Vagina (tissue), 2 donors: ENCODE data around the gene THADA. TPM values are rescaled to one million over a fixed set of nuclear protein-coding genes. Genes with fewer than 3 reads are reported as not detected.

Experiments
- DNase-seq, 2 donors: peaks; one replicate each; pipeline ENCODE4 v3.0.0-alpha.2; 2017; ENCODE audit errors: extremely low spot score in 2 of 2
- H3K27ac ChIP-seq: fragments of 200-600 bp; sonication (generic); one replicate; pipeline ENCODE4 v1.5.1; 2019
- H3K27me3 ChIP-seq: fragments of 200-600 bp; sonication (generic); one replicate; pipeline ENCODE4 v1.5.1; 2019
- H3K36me3 ChIP-seq, 2 donors: fragments of 200-600 bp; sonication (generic); one replicate each; pipeline ENCODE4 v1.5.1; 2017 to 2019
- H3K4me1 ChIP-seq: fragments of 200-600 bp; sonication (generic); one replicate; pipeline ENCODE4 v1.5.1; 2019
- H3K4me3 ChIP-seq, 2 donors: fragments of 200-600 bp; sonication (generic); 1 replicate in 1 of 2; 2 replicates in 1 of 2; pipeline ENCODE4 v1.5.1; 2016 to 2019
- H3K9me3 ChIP-seq: fragments of 200-600 bp; sonication (generic); one replicate; pipeline ENCODE4 v1.5.1; 2019
- POLR2A ChIP-seq, 2 donors: fragments of 450-650 bp; IDR thresholded peaks; one replicate each; pipeline ENCODE4 v1.6.1; 2017; ENCODE audit warnings: antibody characterized with exemption in 2 of 2, mild to moderate bottlenecking in 2 of 2, moderate library complexity in 2 of 2
- POLR2AphosphoS5 ChIP-seq, 2 donors: sonication (generic); formaldehyde crosslinking; IDR thresholded peaks; one replicate each; pipeline ENCODE4 v1.9.0; 2017; ENCODE audit warnings: antibody characterized with exemption in 2 of 2, mild to moderate bottlenecking in 2 of 2, low read depth in 1 of 2; ENCODE audit not compliant: insufficient read depth in 1 of 2
- intact Hi-C: fragments of 100-400 bp; cut with DNase I; formaldehyde crosslinking; loops from one replicate; pipeline ENCODE4 v1.15.1; 2023
- total RNA-seq: library from RNA; depleted of rRNA; stranded (reverse); fragments of >200 nt; gene quantifications from one replicate; pipeline ENCODE4 v1.2.3, GENCODE V29; 2016
- TF ChIP-seq, protein P1 (sequence below), 3 experiments: fragments of 450-650 bp in 2 of 3; fragments of 200-600 bp in 1 of 3; sonication (generic) in 1 of 3; IDR thresholded peaks; one replicate each; pipeline ENCODE4 v1.5.1; 2017 to 2019; ENCODE audit warnings: antibody characterized with exemption in 3 of 3, mild to moderate bottlenecking in 2 of 3, moderate library complexity in 2 of 3

THADA gene
- total RNA-seq, 1 donor from 2014 or later = 32.2 TPM

DNA sequence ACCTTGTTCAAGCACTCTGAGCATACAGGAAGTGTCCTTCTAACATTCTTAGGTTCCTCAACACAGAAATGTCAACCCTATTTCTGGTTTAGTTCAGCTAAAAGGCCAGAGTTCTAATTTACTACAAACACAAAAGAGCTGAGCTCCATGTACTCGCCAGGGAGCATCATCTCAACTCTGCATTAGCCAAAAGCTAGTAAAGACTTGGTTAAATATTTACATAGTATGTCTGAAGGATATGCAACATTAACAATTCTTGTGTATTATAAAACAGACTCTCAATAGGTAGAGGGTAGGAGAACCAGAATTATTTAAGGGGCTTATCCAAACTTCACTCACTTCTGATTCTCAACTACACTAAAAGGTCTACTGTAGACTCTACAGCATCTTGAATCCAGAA lies 154.6 kb downstream of the THADA start:
- intact Hi-C loops = no loop called here
- TF ChIP-seq, protein P1, sequence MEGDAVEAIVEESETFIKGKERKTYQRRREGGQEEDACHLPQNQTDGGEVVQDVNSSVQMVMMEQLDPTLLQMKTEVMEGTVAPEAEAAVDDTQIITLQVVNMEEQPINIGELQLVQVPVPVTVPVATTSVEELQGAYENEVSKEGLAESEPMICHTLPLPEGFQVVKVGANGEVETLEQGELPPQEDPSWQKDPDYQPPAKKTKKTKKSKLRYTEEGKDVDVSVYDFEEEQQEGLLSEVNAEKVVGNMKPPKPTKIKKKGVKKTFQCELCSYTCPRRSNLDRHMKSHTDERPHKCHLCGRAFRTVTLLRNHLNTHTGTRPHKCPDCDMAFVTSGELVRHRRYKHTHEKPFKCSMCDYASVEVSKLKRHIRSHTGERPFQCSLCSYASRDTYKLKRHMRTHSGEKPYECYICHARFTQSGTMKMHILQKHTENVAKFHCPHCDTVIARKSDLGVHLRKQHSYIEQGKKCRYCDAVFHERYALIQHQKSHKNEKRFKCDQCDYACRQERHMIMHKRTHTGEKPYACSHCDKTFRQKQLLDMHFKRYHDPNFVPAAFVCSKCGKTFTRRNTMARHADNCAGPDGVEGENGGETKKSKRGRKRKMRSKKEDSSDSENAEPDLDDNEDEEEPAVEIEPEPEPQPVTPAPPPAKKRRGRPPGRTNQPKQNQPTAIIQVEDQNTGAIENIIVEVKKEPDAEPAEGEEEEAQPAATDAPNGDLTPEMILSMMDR (IDR thresholded peaks at IDR 0.05) = no peak
- no peak overlapping the region for H3K4me3 ChIP-seq

DNA sequence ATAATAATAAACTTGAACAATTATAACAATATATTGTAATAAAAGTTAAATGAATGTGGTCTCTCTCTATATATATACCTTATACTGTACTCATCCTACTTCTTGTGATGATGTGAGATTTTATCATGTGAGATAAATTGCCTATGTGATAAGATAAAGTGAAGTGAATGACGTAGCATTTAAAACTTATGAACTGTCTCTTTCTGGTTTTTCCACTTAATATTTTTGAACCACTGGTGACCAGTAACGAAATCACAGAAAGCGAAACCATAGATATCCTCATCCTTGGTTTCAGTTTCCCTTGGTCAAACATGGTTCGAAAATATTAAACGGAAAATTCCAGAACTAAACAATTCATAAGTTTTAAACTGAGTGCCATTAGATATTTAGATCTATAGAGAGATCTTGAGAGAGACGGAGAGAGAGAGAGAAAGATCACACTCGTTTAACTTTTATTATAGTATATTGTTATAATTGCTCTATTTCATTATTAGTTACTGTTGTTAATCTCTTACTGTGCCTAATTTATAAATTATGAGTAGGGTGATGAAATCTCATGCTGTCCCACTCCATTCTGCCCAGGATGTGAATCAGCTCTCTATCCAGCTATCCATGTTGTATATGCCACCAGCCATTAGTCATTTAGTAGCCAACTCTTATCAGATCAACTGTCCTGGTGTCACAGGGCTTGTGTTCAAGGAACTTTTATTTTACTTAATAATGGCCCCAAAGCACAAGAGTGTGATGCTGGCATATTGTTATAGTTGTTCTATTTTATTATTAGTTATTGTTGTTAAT lies 156.8 kb downstream of the THADA start:
- Histone ChIP-seq H3K4me1 (peaks cover 11% of the 10 kb centered on the region), H3K27ac (no peak overlapping the region), H3K27me3 (no peaks in the 10 kb centered on the region), H3K9me3 (no peaks in the 10 kb centered on the region), H3K4me3 (no peak overlapping the region), H3K36me3 (no peaks in the 10 kb centered on the region)
- intact Hi-C loops = no loop called here
- TF ChIP-seq, protein P1 (IDR thresholded peaks at IDR 0.05) = no peak
- TF ChIP-seq POLR2AphosphoS5 (IDR thresholded peaks at IDR 0.05; ENCODE audit: insufficient read depth in 1 of 2, low read depth in 1 of 2) (no peak), POLR2A (IDR thresholded peaks at IDR 0.05) (no peak)
- no peak for DNase-seq

More for the DNA sequence above, 154.6 kb downstream of the THADA start:
- no peak for DNase-seq
- Histone ChIP-seq H3K4me1 (peaks cover 27% of the 10 kb centered on the region), H3K9me3 (no peaks in the 10 kb centered on the region), H3K36me3 (no peaks in the 10 kb centered on the region), H3K27ac (no peak overlapping the region), H3K27me3 (no peaks in the 10 kb centered on the region)

DNA sequence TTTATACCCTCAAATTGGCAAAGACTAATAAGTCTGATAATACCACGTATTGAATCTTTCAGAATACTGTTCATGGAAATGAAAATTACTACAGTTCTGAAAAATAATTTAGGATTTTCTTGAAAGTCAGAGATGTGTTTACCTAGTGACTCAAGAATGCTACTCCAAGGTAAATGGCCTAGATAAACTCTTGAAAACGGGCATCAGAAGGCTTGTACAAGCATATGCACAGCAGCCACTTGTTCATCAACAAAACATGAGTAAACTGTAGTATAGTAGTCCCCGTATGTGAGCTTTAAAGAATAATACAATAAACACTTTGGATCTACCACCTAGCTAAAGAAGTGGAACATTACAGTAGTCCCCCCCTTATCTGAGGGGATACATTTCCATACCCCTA lies 157.5 kb downstream of the THADA start:
- intact Hi-C loops = no loop called here
- H3K9me3 ChIP-seq = no peaks in the 10 kb centered on the region
- H3K27me3 ChIP-seq = no peaks in the 10 kb centered on the region
- no peak overlapping the region for H3K27ac ChIP-seq
- TF ChIP-seq POLR2A (IDR thresholded peaks at IDR 0.05) (no peak), POLR2AphosphoS5 (IDR thresholded peaks at IDR 0.05; ENCODE audit: insufficient read depth in 1 of 2, low read depth in 1 of 2) (no peak)
- TF ChIP-seq, protein P1 (IDR thresholded peaks at IDR 0.05) = no peak
- DNase-seq = no peak
- no peak overlapping the region for H3K4me3 ChIP-seq
- H3K36me3 ChIP-seq = no peaks in the 10 kb centered on the region
- H3K4me1 ChIP-seq = peaks cover 4% of the 10 kb centered on the region

DNA sequence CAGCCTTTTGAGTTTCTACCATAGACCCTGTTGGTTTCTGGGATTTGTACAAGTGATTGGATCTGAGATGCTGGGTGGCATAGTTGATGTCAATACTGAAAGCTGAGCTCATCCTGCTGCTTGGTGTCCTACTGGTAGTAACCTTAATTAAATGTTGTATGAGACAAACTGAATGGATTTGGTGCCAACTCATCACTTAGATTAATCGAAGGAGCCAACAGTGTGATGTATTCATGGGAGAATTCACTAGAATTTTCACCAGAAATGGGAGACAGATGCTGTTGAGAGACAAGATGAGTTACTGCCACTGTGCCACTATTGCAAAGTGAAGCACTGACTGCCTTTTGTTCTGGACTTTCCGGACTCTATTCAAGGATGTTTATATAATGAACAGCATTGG lies 158.5 kb downstream of the THADA start:
- Histone ChIP-seq H3K27ac (no peak overlapping the region), H3K27me3 (no peaks in the 10 kb centered on the region), H3K36me3 (no peaks in the 10 kb centered on the region), H3K9me3 (no peaks in the 10 kb centered on the region), H3K4me3 (no peak overlapping the region), H3K4me1 (no peaks in the 10 kb centered on the region)
- intact Hi-C loops = no loop called here
- no peak for DNase-seq
- TF ChIP-seq POLR2AphosphoS5 (IDR thresholded peaks at IDR 0.05; ENCODE audit: insufficient read depth in 1 of 2, low read depth in 1 of 2) (no peak), POLR2A (IDR thresholded peaks at IDR 0.05) (no peak)
- TF ChIP-seq, protein P1 (IDR thresholded peaks at IDR 0.05) = no peak

DNA sequence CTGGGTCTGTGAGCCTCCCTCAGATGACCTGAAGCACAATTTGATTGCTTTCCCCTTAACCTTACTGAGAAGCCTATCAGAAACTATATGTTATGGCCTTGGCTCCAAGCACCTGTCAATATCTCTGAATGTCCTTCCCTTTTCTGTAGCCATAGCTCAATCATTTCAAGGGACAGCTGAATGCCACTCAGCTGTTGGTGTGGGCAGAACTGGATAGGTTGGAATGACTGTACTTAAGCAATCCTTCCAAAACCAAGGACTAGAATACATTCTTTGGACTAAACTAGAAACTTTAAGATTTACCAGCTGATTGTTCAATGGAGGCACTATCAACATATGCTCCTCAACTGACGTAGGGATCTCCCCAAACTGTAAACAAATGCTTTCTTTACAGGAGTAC lies 159.4 kb downstream of the THADA start:
- Histone ChIP-seq H3K4me3 (no peak overlapping the region), H3K4me1 (no peaks in the 10 kb centered on the region), H3K36me3 (no peaks in the 10 kb centered on the region), H3K9me3 (no peaks in the 10 kb centered on the region), H3K27ac (no peak overlapping the region), H3K27me3 (no peaks in the 10 kb centered on the region)
- intact Hi-C loops = no loop called here
- DNase-seq = no peak
- TF ChIP-seq, protein P1 (IDR thresholded peaks at IDR 0.05) = no peak
- no peak for TF ChIP-seq POLR2AphosphoS5 (IDR thresholded peaks at IDR 0.05; ENCODE audit: insufficient read depth in 1 of 2, low read depth in 1 of 2)
